Heart right ventricle (tissue), 16 donors: ENCODE results near the gene TECR. TPM values are rescaled to one million over a fixed set of nuclear protein-coding genes. Genes with fewer than 3 reads are reported as not detected.

Experiments used
- ATAC-seq, 8 donors: fragments of 200-7000 bp; cut with Tn5 transposase; one replicate each; pipeline ENCODE4 v1.9.1; 2020; ENCODE audit warnings: mild to moderate bottlenecking in 8 of 8, moderate library complexity in 8 of 8, moderate number of reproducible peaks in 1 of 8
- DNase-seq, 2 donors: peaks; one replicate each; pipeline ENCODE4 v3.0.0-alpha.2; 2020
- H3K27ac ChIP-seq, 10 donors: fragments of 200-600 bp; sonication (generic) in 2 of 10; one replicate each; pipeline versions ENCODE4 v1.5.0 to v1.8.0; 2020 to 2022; ENCODE audit warnings: mild to moderate bottlenecking in 3 of 10
- H3K27me3 ChIP-seq, 7 donors: fragments of 200-600 bp; one replicate each; pipeline ENCODE4 v1.8.0; 2021 to 2022; ENCODE audit warnings: mild to moderate bottlenecking in 2 of 7
- H3K36me3 ChIP-seq, 9 donors: fragments of 200-600 bp; sonication (generic) in 1 of 9; one replicate each; pipeline versions ENCODE4 v1.5.0 to v1.8.0; 2020 to 2022; ENCODE audit warnings: mild to moderate bottlenecking in 2 of 9
- H3K4me1 ChIP-seq, 9 donors: fragments of 200-600 bp; sonication (generic) in 1 of 9; one replicate each; pipeline versions ENCODE4 v1.5.0 to v1.8.0; 2020 to 2022; ENCODE audit warnings: mild to moderate bottlenecking in 4 of 9
- H3K4me3 ChIP-seq, 10 donors: fragments of 200-600 bp; sonication (generic) in 2 of 10; one replicate each; pipeline versions ENCODE4 v1.5.0 to v1.8.0; 2020 to 2022; ENCODE audit warnings: mild to moderate bottlenecking in 7 of 10, moderate library complexity in 2 of 10
- H3K9me3 ChIP-seq, 11 donors: fragments of 200-600 bp in 10 of 11; sonication (generic) in 2 of 11; one replicate each; pipeline versions ENCODE4 v1.5.0 to v1.8.0; 2013 to 2022; ENCODE audit warnings: mild to moderate bottlenecking in 2 of 11, control low read depth in 1 of 11, moderate library complexity in 1 of 11
- CTCF ChIP-seq, 9 donors: fragments of 200-600 bp; sonication (generic) in 2 of 9; IDR thresholded peaks; one replicate each; pipeline versions ENCODE4 v1.5.0 to v1.8.0; 2021 to 2022; ENCODE audit warnings: antibody characterized with exemption in 9 of 9, mild to moderate bottlenecking in 5 of 9, moderate library complexity in 1 of 9
- WGBS, 2 donors: extraction: QIAGEN DNeasy Blood & Tissue Kit; methylation state at CpG; one replicate each; pipeline ENCODE4 v1.1.7; 2013; ENCODE audit warnings: inconsistent platforms in 1 of 2; 5-methylcytosine and 5-hydroxymethylcytosine counted together
- intact Hi-C, 10 donors: fragments of 100-400 bp; cut with DNase I; formaldehyde crosslinking; loops; one replicate each; pipeline versions ENCODE4 v1.11.1 to v1.14.2; 2022
- polyA plus RNA-seq, 2 donors: library from polyadenylated mRNA; stranded (reverse); fragments of 200-250 nt; gene quantifications; one replicate each; pipeline ENCODE4 v1.2.3, GENCODE V29; 2013
- total RNA-seq, 10 donors: library from RNA; stranded (reverse); fragmentation: NEBNext Ultra II Directional in 3 of 10; extraction: Animal tissue kit (Norgen Biotek cat#: 25700) in 3 of 10; gene quantifications; one replicate each; pipeline versions ENCODE4 v1.2.1 to v1.2.4, GENCODE V29; 2021 to 2023
- donor health status: Arrhythmogenic right ventricular cardiomyopathy.
- donor health status: ischemic (EF 13 %, LVEDD 7.1; RV severe dilation, severe dysfunction).
- donor health status: healthy with polysubstance abuse.
- donor health status: DM: no; HTN: yes; CAD: no.
- donor health status: DM: no; HTN: no; CAD: no.
- donor health status: ischemic (EF 25% LVEDD 6.9; RV normal size, moderate dysfunction).
- donor health status: ischemic (EF 25% LVEDD 5.7; RV mildly dilated, moderate dysfunction).
- donor health status: healthy.
- donor health status: DM: yes; HTN: yes; CAD: no.
- donor health status: Ischemic cardiomyopathy.
- donor health status: ischemic (EF 35%, LVEDD 5.7; RV mildly dilated, moderate dysfunction).
- donor health status: nonischemic (EF 11% LVEDD 7.7; RV severe dilation, severe dysfunction).
- donor health status: DM: yes; HTN: yes; CAD: no.
- donor health status: PGD.
- donor health status: ischemic (EF 29% LVEDD 5.4; RV normal size, mild dysfunction).
- donor health status: nonischemic (EF 23%, LVEDD 6.1; RV moderate dilation, normal function).

The TECR gene
- total and polyA plus RNA-seq, 12 donors, result 61.4 to 194 (median 75.7) TPM

GRCh38 chr19:14511229-14511593 is 18.2 kb upstream of the TECR start:
- peak overlapping the region in 1 of 10 donors; percentile 20 for H3K4me3 ChIP-seq
- peak overlapping the region in 5 of 10 donors; percentile 28 to 77 (median 35) for H3K27ac ChIP-seq
- ATAC-seq (peak in 4 of 8 donors; percentile 1 to 10 (median 4)), DNase-seq (no peak)
- peaks cover 11 to 63% (median 25%) of the 10 kb centered on the region in 9 donors for H3K4me1 ChIP-seq
- intact Hi-C loops, result no loop called here
- peaks cover 0 to 34% (median 20%) of the 10 kb centered on the region in 9 donors for H3K36me3 ChIP-seq
- H3K27me3 ChIP-seq, result no peaks in the 10 kb centered on the region
- 85 to 91% methylated on average over 4 of the region's 4 CpGs for WGBS, 2 donors
- no peak for TF ChIP-seq CTCF (IDR thresholded peaks at IDR 0.05)
- H3K9me3 ChIP-seq, result no peaks in the 10 kb centered on the region

GRCh38 chr19:14512406-14512961 is 16.9 kb upstream of the TECR start:
- DNase-seq (no peak), ATAC-seq (no peak)
- intact Hi-C loops, result no loop called here
- Histone ChIP-seq H3K4me1 (peaks cover 12 to 70% (median 36%) of the 10 kb centered on the region in 9 donors), H3K27ac (no peak overlapping the region), H3K36me3 (peaks cover 0 to 39% (median 23%) of the 10 kb centered on the region in 9 donors), H3K4me3 (no peak overlapping the region), H3K9me3 (no peaks in the 10 kb centered on the region), H3K27me3 (no peaks in the 10 kb centered on the region)
- TF ChIP-seq CTCF (IDR thresholded peaks at IDR 0.05), result no peak
- 94 to 95% methylated on average over 14 of the region's 14 CpGs for WGBS, 2 donors

GRCh38 chr19:14514215-14514863 is 15.1 kb upstream of the TECR start:
- ATAC-seq, result no peak
- H3K36me3 ChIP-seq, result peaks cover 0 to 39% (median 23%) of the 10 kb centered on the region in 9 donors
- peak overlapping the region in 4 of 10 donors; percentile 10 to 34 (median 28) for H3K27ac ChIP-seq
- H3K27me3 ChIP-seq, result no peaks in the 10 kb centered on the region
- no peak overlapping the region for H3K4me3 ChIP-seq
- DNase-seq, result no peak
- H3K4me1 ChIP-seq, result peaks cover 15 to 63% (median 42%) of the 10 kb centered on the region in 9 donors
- intact Hi-C loops, result no loop called here
- no peak for TF ChIP-seq CTCF (IDR thresholded peaks at IDR 0.05)
- WGBS, 2 donors, result 66 to 69% methylated on average over 8 of the region's 8 CpGs
- H3K9me3 ChIP-seq, result no peaks in the 10 kb centered on the region

DNA sequence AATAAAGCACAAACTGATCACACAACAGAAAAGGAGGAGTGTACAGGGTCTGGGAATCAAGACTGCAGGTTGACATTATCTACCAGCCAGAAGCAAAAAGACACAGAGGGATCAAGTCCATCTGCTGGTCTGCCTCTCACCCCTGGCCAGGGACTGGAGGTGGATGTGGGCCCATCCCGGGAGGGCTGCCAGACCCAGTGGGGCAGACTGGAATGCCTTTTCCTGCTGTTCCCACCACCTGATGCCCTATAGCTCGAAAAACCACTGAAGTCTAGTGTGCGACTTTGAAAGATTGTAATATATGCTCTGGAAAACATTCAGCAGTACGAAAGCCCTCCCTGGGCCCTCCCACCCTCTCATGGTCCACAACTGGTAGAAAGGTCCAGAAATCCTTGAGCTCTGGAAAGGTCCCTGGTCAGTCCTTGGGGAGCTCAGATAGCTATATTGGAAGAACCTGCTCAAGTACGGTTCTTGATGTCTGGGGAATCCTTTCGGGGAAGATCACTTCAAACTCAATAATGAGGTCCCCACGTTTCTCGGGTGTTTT is 13.8 kb upstream of the TECR start:
- 63 to 65% methylated on average over 8 of the region's 8 CpGs for WGBS, 2 donors
- intact Hi-C loops, result loop anchor here in 1 of 10 donors (2.0 kb wide), 1 partner anchor 19 kb away; the partner anchor contains the start of gene GIPC1
- DNase-seq (no peak), ATAC-seq (no peak)
- no peaks in the 10 kb centered on the region for H3K9me3 ChIP-seq
- peak overlapping the region in 5 of 10 donors; percentile 1 to 99 (median 21) for H3K27ac ChIP-seq
- peaks cover 0 to 39% (median 23%) of the 10 kb centered on the region in 9 donors for H3K36me3 ChIP-seq
- H3K27me3 ChIP-seq, result no peaks in the 10 kb centered on the region
- peaks cover 15 to 62% (median 42%) of the 10 kb centered on the region in 9 donors for H3K4me1 ChIP-seq
- H3K4me3 ChIP-seq, result peak overlapping the region in 8 of 10 donors; percentile 65 to 99 (median 97)
- no peak for TF ChIP-seq CTCF (IDR thresholded peaks at IDR 0.05)
